ENCODE results near the gene HECW1.

The HECW1 gene

GRCh38 chr7:43392638-43393330 is 280.3 kb downstream of the HECW1 start (continued):
- no peak for TF ChIP-seq PATZ1 (CRISPR knock-in tag; IDR thresholded peaks at IDR 0.05; ENCODE audit: borderline replicate concordance)
- TF ChIP-seq CSRNP3 (CRISPR knock-in tag; IDR thresholded peaks at IDR 0.05), result no peak

DNA sequence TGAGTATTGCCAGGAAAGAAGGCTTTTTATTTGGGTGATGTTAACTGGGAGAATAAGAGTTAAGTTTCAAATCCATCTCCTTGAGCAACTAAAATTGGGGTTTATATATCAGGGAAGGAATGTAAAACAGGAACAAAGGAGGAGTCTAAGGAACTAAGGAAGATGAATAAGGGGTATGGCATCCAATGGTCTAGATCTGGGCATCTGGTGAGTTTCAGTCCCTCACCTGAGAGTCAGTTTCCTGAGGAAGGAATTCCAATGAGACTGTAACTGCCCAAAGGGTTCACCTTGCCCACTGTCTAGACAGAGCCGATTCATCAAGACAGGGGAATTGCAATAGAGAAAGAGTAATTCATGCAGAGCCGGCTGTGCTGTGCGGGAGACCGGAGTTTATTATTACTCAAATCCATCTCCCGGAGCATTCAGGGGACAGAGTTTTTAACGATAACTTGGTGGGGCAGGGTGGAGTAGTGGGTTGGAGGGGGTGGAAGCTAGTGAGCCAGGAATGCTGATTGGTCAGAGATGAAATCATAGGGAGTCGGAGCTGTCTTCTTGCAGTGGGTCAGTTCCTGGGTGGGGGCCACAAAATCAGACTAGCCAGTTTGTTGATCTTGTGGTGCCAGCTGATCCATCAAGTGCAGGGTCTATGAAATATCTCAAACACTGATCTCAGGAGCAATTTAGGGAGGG is 282.1 kb downstream of the HECW1 start:
- no peak for TF ChIP-seq POU6F1 (CRISPR knock-in tag; IDR thresholded peaks at IDR 0.05; ENCODE audit: borderline replicate concordance, low read depth)
- TF ChIP-seq, protein P1, sequence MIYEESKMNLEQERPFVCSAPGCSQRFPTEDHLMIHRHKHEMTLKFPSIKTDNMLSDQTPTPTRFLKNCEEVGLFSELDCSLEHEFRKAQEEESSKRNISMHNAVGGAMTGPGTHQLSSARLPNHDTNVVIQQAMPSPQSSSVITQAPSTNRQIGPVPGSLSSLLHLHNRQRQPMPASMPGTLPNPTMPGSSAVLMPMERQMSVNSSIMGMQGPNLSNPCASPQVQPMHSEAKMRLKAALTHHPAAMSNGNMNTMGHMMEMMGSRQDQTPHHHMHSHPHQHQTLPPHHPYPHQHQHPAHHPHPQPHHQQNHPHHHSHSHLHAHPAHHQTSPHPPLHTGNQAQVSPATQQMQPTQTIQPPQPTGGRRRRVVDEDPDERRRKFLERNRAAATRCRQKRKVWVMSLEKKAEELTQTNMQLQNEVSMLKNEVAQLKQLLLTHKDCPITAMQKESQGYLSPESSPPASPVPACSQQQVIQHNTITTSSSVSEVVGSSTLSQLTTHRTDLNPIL (CRISPR knock-in tag; IDR thresholded peaks at IDR 0.05; ENCODE audit: low read depth), result no peak
- TF ChIP-seq TOX (CRISPR knock-in tag; IDR thresholded peaks at IDR 0.05; ENCODE audit: borderline replicate concordance), result no peak
- no peak for TF ChIP-seq PPARA (CRISPR knock-in tag; IDR thresholded peaks at IDR 0.05; ENCODE audit: borderline replicate concordance)
- no peak for ATAC-seq

- ATAC-seq, result no peak
- TF ChIP-seq TOX (CRISPR knock-in tag; IDR thresholded peaks at IDR 0.05; ENCODE audit: borderline replicate concordance) (no peak), PPARA (CRISPR knock-in tag; IDR thresholded peaks at IDR 0.05; ENCODE audit: borderline replicate concordance) (no peak), SNAI2 (CRISPR knock-in tag; IDR thresholded peaks at IDR 0.05) (no peak), OSR1 (CRISPR knock-in tag; IDR thresholded peaks at IDR 0.05) (no peak), CSDC2 (CRISPR knock-in tag; IDR thresholded peaks at IDR 0.05) (no peak), PATZ1 (CRISPR knock-in tag; IDR thresholded peaks at IDR 0.05; ENCODE audit: borderline replicate concordance) (no peak), ZNF565 (CRISPR knock-in tag; conservative IDR thresholded peaks at IDR 0.05; ENCODE audit: low read depth) (no peak), RARB (CRISPR knock-in tag; IDR thresholded peaks at IDR 0.05) (no peak), ARNTL (CRISPR knock-in tag; IDR thresholded peaks at IDR 0.05; ENCODE audit: borderline replicate concordance, low read depth) (no peak), ESRRG (CRISPR knock-in tag; IDR thresholded peaks at IDR 0.05) (no peak), TCF4 (CRISPR knock-in tag; IDR thresholded peaks at IDR 0.05; ENCODE audit: borderline replicate concordance) (no peak), POU6F1 (CRISPR knock-in tag; IDR thresholded peaks at IDR 0.05; ENCODE audit: borderline replicate concordance, low read depth) (no peak), ISL1 (CRISPR knock-in tag; IDR thresholded peaks at IDR 0.05) (no peak)
- TF ChIP-seq, protein P2, sequence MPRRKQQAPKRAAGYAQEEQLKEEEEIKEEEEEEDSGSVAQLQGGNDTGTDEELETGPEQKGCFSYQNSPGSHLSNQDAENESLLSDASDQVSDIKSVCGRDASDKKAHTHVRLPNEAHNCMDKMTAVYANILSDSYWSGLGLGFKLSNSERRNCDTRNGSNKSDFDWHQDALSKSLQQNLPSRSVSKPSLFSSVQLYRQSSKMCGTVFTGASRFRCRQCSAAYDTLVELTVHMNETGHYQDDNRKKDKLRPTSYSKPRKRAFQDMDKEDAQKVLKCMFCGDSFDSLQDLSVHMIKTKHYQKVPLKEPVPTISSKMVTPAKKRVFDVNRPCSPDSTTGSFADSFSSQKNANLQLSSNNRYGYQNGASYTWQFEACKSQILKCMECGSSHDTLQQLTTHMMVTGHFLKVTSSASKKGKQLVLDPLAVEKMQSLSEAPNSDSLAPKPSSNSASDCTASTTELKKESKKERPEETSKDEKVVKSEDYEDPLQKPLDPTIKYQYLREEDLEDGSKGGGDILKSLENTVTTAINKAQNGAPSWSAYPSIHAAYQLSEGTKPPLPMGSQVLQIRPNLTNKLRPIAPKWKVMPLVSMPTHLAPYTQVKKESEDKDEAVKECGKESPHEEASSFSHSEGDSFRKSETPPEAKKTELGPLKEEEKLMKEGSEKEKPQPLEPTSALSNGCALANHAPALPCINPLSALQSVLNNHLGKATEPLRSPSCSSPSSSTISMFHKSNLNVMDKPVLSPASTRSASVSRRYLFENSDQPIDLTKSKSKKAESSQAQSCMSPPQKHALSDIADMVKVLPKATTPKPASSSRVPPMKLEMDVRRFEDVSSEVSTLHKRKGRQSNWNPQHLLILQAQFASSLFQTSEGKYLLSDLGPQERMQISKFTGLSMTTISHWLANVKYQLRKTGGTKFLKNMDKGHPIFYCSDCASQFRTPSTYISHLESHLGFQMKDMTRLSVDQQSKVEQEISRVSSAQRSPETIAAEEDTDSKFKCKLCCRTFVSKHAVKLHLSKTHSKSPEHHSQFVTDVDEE (CRISPR knock-in tag; IDR thresholded peaks at IDR 0.05), result no peak
- TF ChIP-seq, protein P1 (CRISPR knock-in tag; IDR thresholded peaks at IDR 0.05; ENCODE audit: low read depth), result no peak
Observed at GRCh38 chr7:43395351-43395750, 282.9 kb downstream of the HECW1 start.

All from SK-N-SH treated with all-trans-retinoic acid at 6 μM for 48 hours (cell line).